Central memory CD4-positive, alpha-beta T cell (primary cell): ENCODE data around the gene UBAC1.
A peak's percentile ranks its signal among the peaks of the same experiment; 100 is the strongest.

Source experiments
- DNase-seq: peaks from one replicate; pipeline ENCODE4 v3.0.0; 2022

The UBAC1 gene

DNA sequence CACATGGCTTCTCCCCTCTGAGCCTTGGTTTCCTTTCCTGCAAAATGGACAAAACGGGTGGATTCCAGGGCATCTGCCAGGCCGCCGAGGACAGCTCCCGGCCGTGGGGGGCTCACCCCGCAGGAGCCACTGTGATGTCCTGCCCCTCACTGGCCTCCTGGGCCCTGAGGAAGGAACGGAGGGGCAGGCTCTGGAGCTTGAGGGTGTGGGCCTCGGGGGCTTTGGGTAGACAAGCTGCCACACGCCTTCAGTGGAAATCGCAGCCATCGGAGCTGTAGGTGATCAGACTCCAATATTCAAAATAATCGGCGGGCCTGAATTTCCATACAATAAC lies 32.2 kb upstream of the UBAC1 start:
- DNase-seq: no peak

DNA sequence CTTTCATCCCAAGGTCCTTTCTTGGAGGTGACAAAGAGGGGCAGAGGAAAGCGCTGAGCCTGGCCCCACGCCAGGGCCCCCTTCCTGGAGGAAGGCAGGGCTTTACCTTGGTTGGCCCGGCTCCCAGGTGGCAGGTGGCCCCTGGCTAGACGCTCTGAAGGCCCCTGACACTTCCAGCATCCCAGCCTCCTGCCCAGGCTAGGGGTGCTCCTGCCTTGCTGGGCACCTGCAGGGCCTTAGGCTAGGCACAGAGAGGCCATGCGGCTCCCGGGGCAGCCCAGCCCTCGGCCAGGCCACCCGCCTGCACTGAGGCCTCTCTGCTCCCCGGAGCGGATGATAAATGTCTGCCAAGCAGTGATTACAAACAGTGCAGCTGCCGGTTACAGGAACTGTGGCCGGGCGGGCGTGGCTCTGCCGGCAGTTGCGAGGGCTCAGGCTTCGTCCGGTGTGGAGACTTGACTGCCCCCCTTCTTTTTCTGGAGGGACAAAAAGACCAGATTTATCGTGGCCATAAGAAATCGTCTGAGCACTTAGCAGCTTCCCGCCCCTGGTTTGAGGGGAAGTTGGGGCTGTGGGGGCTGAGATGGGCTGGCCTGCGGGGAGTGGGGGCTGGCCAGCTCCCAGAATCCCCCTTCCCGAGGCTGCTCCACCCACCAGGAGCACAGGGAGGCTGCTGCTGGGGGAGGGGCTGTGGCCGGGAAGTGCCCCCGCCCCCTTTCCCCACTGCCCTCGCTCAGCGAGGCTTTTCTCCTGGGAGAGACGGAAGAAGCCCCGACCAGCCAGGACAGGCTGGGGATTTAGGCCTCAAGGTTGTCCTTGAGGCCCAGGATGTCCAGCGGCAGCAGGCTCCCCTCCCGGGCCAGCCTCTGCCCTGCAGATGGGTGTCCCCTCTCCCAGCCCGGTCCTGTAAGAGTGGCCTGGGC lies 31.6 kb upstream of the UBAC1 start:
- peak; percentile 13 for DNase-seq

GRCh38 chr9:135991771-135992170 lies 30.6 kb upstream of the UBAC1 start:
- DNase-seq: no peak

DNA sequence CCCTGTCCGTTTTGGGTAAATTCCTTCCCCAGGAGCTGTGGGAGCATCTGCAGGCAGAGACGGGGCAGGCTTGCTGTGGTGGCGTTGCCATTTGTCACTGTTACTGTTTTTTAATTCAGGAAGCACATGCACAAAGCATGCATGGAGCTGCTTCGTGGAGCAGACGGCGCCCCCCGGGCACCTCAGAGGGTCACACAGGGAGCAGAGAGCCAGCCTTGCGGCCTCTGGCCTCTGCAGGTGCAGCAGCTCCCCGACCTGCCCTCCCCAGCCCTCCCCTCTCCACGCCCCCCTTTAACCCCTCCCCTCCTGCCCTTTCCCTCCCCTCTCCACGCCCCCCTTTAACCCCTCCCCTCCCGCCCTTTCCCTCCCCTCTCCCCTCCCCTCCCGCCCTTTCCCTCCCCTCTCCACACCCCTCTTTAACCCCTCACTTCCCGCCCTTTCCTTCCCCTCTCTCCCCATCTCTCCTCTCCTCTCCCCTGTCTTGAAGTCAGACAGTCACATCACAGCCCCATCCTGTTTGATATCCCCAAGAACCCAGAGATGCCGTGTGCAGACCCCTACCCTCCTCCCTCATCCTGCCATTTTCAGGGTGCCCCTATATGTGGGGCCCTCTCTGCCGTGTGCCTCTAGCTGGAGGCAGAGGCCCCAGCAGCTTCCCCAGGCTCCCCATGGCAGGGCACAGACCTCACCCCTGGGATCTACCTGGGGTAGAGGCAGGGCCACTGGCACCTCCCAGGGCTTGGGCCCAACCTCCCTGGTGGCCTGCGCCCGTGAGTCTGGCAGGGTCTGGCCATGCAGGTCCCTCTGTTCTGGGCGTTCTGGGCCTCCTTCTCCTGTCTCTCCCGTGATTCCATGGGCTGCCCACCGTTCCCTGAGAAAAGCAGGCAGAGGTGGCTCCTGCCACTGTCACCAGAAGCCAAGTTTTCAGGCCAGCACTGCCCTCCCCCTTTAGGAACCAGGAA lies 29.6 kb upstream of the UBAC1 start:
- DNase-seq: peak; percentile 27

GRCh38 chr9:135989722-135990467 lies 28.7 kb upstream of the UBAC1 start:
- DNase-seq: peak; percentile 18

DNA sequence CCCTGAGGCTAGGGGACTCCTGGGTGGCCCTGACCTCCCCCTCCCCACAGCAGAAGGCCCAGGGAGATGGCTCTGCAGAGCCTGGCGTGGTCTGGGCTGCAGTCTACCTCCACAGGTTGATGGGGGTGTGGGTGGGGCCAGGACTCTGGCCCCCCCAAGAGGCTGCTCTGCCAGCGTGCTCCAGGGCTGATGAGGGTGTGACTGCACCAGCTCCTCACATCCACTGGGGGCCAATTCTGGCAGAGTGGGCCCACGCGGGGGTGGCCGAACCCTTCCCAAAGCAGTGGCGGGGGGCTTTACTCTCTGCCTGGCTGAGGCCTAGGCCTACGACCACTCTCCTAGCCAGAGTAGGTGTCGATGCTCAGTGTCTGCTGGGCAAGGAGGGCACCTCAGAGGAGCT lies 28.0 kb upstream of the UBAC1 start:
- no peak for DNase-seq

- DNase-seq: no peak
Measured at GRCh38 chr9:135988493-135988892, 27.3 kb upstream of the UBAC1 start.

DNA sequence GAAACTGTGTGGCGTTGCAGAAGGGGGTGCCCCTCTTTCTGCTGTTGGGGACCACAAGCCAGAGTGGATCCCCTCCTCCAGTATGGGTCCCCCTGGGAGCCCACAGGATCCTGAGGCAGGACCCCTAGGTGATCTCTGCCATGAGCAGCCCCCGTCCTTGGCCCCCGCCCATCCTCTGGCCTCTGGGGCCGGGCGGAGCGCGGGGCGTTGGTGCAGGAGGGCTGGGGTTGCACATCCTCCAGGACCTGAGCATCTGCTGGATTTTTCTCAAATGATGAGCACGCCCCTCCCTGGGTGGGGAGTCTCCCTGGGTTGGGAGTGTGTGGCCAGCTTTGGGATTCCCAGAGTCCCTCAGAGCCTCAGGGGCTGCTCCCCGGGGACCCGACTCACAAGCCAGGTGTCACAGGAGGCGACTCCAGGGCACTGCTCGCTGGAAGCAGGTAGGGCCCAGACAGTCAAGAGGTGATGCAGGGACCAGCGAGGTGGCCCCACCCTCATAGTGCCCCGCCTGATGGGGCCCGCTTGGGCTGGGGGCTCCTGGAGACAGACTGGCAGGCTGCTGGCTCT lies 26.7 kb upstream of the UBAC1 start:
- DNase-seq: no peak

DNA sequence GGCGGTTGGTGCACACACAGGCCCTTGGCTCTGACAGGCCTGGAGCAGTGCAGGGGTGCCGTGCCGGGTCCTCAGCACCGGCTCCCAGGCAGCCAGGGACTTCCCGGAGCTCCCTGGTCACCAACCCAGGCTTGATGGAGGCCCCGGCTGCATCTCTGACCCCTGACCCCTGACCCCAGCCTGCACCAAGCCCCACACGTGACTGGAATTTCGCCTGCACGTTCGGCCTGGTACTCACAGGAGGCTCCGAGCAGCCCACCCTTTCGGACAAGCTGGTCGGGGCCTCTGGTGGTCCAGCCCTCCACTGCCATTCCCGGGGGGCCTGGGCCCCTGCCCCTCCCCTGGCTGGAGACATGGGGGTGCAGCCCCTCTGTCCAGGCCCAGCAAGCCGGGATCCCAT lies 25.4 kb upstream of the UBAC1 start:
- DNase-seq: no peak

DNA sequence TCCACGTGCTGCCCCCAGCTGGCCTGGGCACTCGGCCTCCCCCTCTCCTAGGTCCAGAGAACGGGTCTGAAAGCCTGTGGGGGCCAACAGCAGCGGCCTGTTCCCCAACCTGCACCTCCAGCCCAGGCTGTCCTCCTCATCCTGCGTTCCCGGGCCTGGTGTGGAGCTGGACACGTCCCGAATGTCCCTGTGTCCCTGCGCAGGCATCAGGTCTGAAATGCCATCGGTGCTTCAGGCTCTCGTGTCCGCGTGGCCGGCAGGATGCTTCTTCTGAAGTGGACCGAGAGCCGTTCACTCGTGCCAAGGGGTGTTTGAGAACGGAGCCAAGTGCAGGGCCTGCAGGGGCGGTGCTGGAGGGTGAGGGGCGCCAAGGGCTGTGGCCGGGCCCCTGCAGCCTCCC lies 24.7 kb upstream of the UBAC1 start:
- no peak for DNase-seq

DNA sequence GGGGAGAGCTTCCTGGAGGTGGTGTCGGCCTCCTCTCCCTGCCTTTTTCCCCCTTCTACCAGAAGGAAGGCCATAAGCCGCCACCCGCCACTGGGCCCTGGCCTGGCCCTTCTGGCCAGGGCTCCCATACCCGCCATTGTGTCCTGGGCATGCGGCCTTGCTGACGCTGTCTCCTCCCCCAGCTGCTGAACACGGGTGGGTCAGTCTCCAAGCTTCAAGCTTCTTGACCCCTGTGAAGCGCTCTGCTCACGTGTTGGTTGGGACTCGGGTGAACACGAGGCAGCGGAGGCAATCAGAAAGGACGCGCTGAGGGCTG lies 24.2 kb upstream of the UBAC1 start:
- no peak for DNase-seq

- DNase-seq: no peak
Measured at GRCh38 chr9:135984072-135984710, 23.0 kb upstream of the UBAC1 start.

- no peak for DNase-seq
Measured at GRCh38 chr9:135983208-135984071, 22.3 kb upstream of the UBAC1 start.

DNA sequence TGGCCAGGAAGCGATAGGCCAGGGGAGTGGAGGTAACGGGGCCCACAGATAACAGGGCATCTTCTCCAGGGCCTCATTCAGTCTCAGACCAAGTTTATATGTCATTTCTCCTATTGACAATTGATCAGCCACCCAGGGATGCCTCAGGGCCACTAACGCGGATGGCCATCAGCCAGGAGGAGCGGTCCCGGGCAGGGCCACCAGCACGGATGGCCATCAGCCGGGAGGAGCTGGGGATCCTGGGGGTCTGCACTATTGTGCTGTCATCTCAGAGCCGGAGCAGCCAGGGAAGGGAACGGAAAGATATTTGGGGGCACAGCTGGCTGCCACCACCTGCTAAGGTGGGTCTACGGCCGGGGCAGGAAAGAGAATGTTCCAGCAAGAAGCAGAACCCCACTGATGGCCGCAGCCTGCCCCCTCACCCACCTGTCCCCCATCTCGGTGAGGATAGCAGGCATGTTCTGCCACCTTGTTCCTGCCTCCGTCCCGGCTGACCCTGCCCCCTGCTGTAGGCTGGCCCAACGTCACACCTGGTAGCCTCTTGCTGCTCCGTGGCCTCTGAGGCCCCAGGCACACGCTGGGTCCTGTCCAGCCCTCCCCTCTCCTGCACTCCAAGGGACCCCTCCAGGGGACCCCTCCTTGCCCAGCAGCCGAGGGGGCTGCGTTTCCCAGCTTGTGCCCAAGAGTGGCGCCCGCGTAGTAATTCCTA lies 21.5 kb upstream of the UBAC1 start:
- DNase-seq: no peak

DNA sequence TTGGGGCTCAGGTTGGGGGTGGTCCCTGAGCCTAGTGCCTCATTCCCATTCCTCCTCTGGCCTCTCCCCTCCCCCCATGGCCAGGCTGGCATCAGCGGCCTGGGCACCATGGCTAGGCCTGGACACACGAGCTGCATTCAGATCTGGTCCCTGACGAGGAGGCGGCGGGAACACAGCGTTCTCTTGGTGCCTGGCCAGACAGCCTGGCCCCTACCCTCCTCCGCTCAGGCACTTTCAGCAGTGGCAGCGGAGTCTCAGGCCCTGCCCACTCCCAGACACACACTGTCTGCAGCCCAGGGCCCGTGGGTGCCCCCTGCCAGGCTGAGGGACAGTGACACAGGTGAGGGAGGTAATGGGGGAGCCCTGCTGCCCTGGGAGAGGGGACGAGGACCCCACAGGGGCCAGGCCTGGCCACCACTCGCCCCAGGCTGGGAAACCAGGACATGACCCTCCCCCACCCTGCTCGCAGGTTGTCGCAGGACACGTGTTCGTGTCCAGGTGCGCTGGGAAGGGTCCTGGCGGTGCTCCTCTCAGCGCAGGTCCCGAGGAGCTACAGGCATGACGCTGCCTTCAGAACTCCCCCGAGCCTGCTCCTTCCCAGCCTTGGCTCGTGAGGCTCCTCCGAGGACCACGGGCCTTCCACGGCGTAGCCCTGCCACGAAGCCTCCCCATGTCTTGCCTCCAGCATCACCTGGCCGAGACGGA lies 19.9 kb upstream of the UBAC1 start:
- DNase-seq: no peak

DNA sequence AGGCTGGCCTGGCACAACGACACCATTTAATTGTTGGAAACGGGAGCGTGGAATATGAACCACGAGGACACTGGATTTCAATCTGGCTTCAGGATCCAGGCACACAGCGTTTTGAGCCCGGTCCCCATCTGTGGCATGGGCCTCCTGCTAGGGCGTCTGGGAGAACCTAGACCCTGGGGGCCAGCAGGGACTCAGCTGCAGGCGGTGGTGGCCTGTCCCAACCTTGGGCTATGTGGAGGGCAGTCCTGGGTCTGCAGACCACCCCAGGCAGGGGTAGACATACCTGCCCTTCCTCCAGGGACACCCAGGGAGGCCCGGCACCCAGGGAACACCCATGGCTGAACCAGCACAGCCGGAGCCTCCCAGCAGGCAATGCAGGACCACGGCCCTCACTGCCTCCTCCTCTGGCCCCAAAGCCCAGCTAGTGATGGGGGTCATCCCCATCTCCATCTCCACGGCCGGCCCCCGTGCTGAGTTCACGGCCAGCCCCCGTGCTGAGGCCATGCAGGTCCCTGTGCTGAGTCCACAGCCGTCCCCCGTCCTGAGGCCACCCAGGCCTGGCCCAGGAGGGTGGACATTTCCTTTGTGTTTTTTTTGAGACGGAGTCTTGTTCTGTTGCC lies 18.5 kb upstream of the UBAC1 start:
- DNase-seq: no peak

GRCh38 chr9:135978642-135979546 lies 17.7 kb upstream of the UBAC1 start:
- DNase-seq: peak; percentile 83

GRCh38 chr9:135976944-135977343 lies 15.8 kb upstream of the UBAC1 start:
- DNase-seq: no peak
